ENCODE results near the gene ZNF280C.

Gene ZNF280C

DNA sequence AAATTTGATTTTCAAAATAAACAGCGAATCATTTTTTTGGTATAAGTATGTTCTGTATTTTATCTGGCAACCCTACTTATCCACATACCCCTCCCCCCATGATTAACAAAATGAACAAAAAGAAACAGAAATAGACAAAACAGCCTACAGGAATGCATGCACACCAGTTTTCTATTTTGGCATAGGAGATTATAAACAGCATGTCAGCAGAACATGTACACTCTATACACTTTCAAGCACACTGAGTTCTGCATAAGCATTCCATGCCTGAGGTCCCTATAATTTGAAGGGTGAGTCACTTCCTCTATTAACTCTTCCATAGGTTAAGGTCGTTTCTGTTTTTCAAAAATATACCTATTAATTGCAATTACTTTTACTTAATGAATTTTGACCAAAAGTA is 28.0 kb upstream of the ZNF280C start:
- no peak overlapping the region for H3K4me3 ChIP-seq (ENCODE audit: low read length)
- peak; percentile 18 for DNase-seq (ENCODE audit: low read depth)
- TF ChIP-seq, protein P1, sequence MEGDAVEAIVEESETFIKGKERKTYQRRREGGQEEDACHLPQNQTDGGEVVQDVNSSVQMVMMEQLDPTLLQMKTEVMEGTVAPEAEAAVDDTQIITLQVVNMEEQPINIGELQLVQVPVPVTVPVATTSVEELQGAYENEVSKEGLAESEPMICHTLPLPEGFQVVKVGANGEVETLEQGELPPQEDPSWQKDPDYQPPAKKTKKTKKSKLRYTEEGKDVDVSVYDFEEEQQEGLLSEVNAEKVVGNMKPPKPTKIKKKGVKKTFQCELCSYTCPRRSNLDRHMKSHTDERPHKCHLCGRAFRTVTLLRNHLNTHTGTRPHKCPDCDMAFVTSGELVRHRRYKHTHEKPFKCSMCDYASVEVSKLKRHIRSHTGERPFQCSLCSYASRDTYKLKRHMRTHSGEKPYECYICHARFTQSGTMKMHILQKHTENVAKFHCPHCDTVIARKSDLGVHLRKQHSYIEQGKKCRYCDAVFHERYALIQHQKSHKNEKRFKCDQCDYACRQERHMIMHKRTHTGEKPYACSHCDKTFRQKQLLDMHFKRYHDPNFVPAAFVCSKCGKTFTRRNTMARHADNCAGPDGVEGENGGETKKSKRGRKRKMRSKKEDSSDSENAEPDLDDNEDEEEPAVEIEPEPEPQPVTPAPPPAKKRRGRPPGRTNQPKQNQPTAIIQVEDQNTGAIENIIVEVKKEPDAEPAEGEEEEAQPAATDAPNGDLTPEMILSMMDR (IDR thresholded peaks at IDR 0.05; ENCODE audit: insufficient read depth, low read depth, low read length, missing control alignments) = no peak

- no peak for DNase-seq (ENCODE audit: low read depth)
- H3K4me3 ChIP-seq (ENCODE audit: low read length) = no peak overlapping the region
- TF ChIP-seq, protein P1 (IDR thresholded peaks at IDR 0.05; ENCODE audit: insufficient read depth, low read depth, low read length, missing control alignments) = no peak
These were observed 27.6 kb upstream of the ZNF280C start for GRCh38 chrX:130296297-130296678.

- TF ChIP-seq, protein P1 (IDR thresholded peaks at IDR 0.05; ENCODE audit: insufficient read depth, low read depth, low read length, missing control alignments) = no peak
- H3K4me3 ChIP-seq (ENCODE audit: low read length) = no peak overlapping the region
- peak; percentile 36 for DNase-seq (ENCODE audit: low read depth)
These were observed 27.0 kb upstream of the ZNF280C start for GRCh38 chrX:130295519-130296296.

- no peak for DNase-seq (ENCODE audit: low read depth)
- TF ChIP-seq, protein P1 (IDR thresholded peaks at IDR 0.05; ENCODE audit: insufficient read depth, low read depth, low read length, missing control alignments) = no peak
These were observed 18.5 kb upstream of the ZNF280C start for GRCh38 chrX:130287071-130287770.

DNA sequence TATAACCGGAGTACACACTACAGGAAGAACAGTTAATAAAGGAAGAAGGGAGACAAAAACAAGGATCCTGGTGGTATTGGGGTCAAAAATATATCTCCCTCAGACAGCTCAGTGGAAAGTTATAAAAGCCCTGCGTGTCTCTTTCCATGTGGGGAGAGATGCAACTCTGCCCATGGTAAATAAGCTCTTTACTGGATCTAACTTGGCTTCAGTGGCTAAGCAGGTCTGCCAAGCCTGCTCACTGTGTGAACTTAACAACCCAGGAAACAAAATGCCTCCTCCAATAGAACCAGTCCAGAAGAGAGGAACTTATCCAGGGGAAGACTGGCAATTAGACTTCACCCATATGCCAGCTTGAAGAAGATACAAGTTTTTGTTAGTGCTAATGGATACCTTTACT is 17.0 kb upstream of the ZNF280C start:
- no peak overlapping the region for H3K4me3 ChIP-seq (ENCODE audit: low read length)

More at GRCh38 chrX:130287071-130287770, 18.5 kb upstream of the ZNF280C start:
- H3K4me3 ChIP-seq (ENCODE audit: low read length) = no peak overlapping the region

GRCh38 chrX:130285069-130285620 is 16.4 kb upstream of the ZNF280C start:
- TF ChIP-seq, protein P1 (IDR thresholded peaks at IDR 0.05; ENCODE audit: insufficient read depth, low read depth, low read length, missing control alignments) = no peak
- DNase-seq (ENCODE audit: low read depth) = peak; percentile 73
- no peak overlapping the region for H3K4me3 ChIP-seq (ENCODE audit: low read length)

More for the DNA sequence above, 17.0 kb upstream of the ZNF280C start:
- DNase-seq (ENCODE audit: low read depth) = peak; percentile 25
- TF ChIP-seq, protein P1 (IDR thresholded peaks at IDR 0.05; ENCODE audit: insufficient read depth, low read depth, low read length, missing control alignments) = no peak
